IMR-90 (cell line): Measurements from ENCODE around the gene UBL4A. TPM values are rescaled to one million over a fixed set of nuclear protein-coding genes. Genes with fewer than 3 reads are reported as not detected.

Experiments used
- ATAC-seq: fragments of 200-7000 bp; cut with Tn5 transposase; 2 replicates; pipeline ENCODE4 v1.9.1; 2020; ENCODE audit warnings: low read depth, mild to moderate bottlenecking, moderate library complexity
- BruUV-seq: library from RNA; stranded (reverse); fragments of 400-500 nt; replicated peaks from 2 replicates; lab custom pipeline; 2021; lab: Mats Ljungman, UMichigan
- CTCF ChIA-PET: fragments of 300-600 bp; formaldehyde crosslinking; extraction: SDS; loops from one replicate; lab custom pipeline; 2021; ENCODE audit warnings: antibody characterized with exemption; lab: Yijun Ruan, JAX
- POLR2A ChIA-PET: fragments of 300-600 bp; sonication (Branson Sonifier 250); formaldehyde crosslinking; loops from one replicate; lab custom pipeline; 2022; ENCODE audit warnings: antibody characterized with exemption; ENCODE audit not compliant: unreplicated experiment; lab: Charles Lee
- DNase-seq: peaks from one replicate; pipeline ENCODE4 v3.0.0; 2013
- H2AFZ ChIP-seq: replicated peaks from 2 replicates; pipeline ENCODE3; 2013; ENCODE audit warnings: low read length, mild to moderate bottlenecking; ENCODE audit not compliant: poor library complexity
- H2AK5ac ChIP-seq: 2 replicates; pipeline ENCODE4 v1.6.1; 2013; ENCODE audit warnings: low read depth, low read length, inconsistent platforms
- H2AK9ac ChIP-seq: replicated peaks from 2 replicates; pipeline ENCODE3; 2013; ENCODE audit warnings: mild to moderate bottlenecking, low read depth, low read length, moderate library complexity; ENCODE audit not compliant: poor library complexity
- H2BK120ac ChIP-seq: 2 replicates; pipeline ENCODE4 v1.6.1; 2013; ENCODE audit warnings: low read depth, low read length, inconsistent platforms
- H2BK15ac ChIP-seq: 3 replicates; pipeline ENCODE4 v1.6.1; 2013; ENCODE audit warnings: low read depth, low read length, inconsistent platforms
- H2BK20ac ChIP-seq: 2 replicates; pipeline ENCODE4 v1.6.1; 2013; ENCODE audit warnings: low read depth, mild to moderate bottlenecking, inconsistent platforms, low read length, moderate library complexity
- H2BK5ac ChIP-seq: 2 replicates; pipeline ENCODE4 v1.6.1; 2013; ENCODE audit warnings: mild to moderate bottlenecking, low read depth, low read length, inconsistent platforms; ENCODE audit not compliant: poor library complexity, severe bottlenecking
- H3K14ac ChIP-seq: replicated peaks from 2 replicates; pipeline ENCODE4 v1.6.1; 2013; ENCODE audit warnings: low read depth, low read length, inconsistent platforms
- H3K18ac ChIP-seq: 2 replicates; pipeline ENCODE4 v1.6.1; 2013; ENCODE audit warnings: low read depth, low read length, control low read depth
- H3K23ac ChIP-seq: 2 replicates; pipeline ENCODE4 v1.6.1; 2013; ENCODE audit warnings: low read depth, low read length, inconsistent platforms
- H3K27ac ChIP-seq: 2 replicates; pipeline ENCODE4 v1.5.1; 2013; ENCODE audit warnings: mild to moderate bottlenecking, control low read depth, low read length; ENCODE audit not compliant: insufficient read depth
- H3K27me3 ChIP-seq: 2 replicates; pipeline ENCODE4 v1.6.1; 2013; ENCODE audit warnings: low read length; ENCODE audit not compliant: control insufficient read depth, insufficient read depth
- H3K36me3 ChIP-seq: 2 replicates; pipeline ENCODE4 v1.6.1; 2013; ENCODE audit warnings: low read length, mixed read lengths; ENCODE audit not compliant: control insufficient read depth, insufficient read depth
- H3K4ac ChIP-seq: 2 replicates; pipeline ENCODE4 v1.6.1; 2013; ENCODE audit warnings: low read depth, low read length, inconsistent platforms
- H3K4me1 ChIP-seq: 2 replicates; pipeline ENCODE4 v1.6.1; 2013; ENCODE audit warnings: low read length, mixed read lengths; ENCODE audit not compliant: control insufficient read depth, insufficient read depth
- H3K4me2 ChIP-seq: 2 replicates; pipeline ENCODE4 v1.6.1; 2013; ENCODE audit warnings: low read depth, mild to moderate bottlenecking, control low read depth, low read length, moderate library complexity
- H3K4me3 ChIP-seq: 2 replicates; pipeline ENCODE4 v1.5.1; 2013; ENCODE audit warnings: low read depth, mild to moderate bottlenecking, control low read depth, low read length, moderate library complexity; ENCODE audit not compliant: insufficient read depth
- H3K56ac ChIP-seq: 2 replicates; pipeline ENCODE4 v1.6.1; 2013; ENCODE audit warnings: low read length, inconsistent platforms; ENCODE audit not compliant: insufficient read depth; ENCODE audit errors: extremely low read depth
- H3K79me1 ChIP-seq, 2 experiments: 2 replicates each; pipeline ENCODE4 v1.6.1; 2013; ENCODE audit warnings: low read length in 2 of 2, inconsistent platforms in 1 of 2, low read depth in 1 of 2
- H3K9ac ChIP-seq: 2 replicates; pipeline ENCODE4 v1.6.1; 2013; ENCODE audit warnings: low read depth, low read length, control low read depth
- H3K9me1 ChIP-seq: 2 replicates; pipeline ENCODE4 v1.6.1; 2013; ENCODE audit warnings: low read length, inconsistent platforms; ENCODE audit not compliant: insufficient read depth
- H3K9me3 ChIP-seq: 2 replicates; pipeline ENCODE4 v1.6.1; 2013; ENCODE audit warnings: low read length; ENCODE audit not compliant: control insufficient read depth, insufficient read depth
- H4K20me1 ChIP-seq: 2 replicates; pipeline ENCODE4 v1.6.1; 2013; ENCODE audit warnings: low read length, inconsistent platforms; ENCODE audit not compliant: insufficient read depth
- H4K5ac ChIP-seq: 2 replicates; pipeline ENCODE4 v1.6.1; 2013; ENCODE audit warnings: mild to moderate bottlenecking, low read depth, low read length, control low read depth
- H4K8ac ChIP-seq, 2 experiments: 2 replicates each; pipeline ENCODE4 v1.6.1; 2013; ENCODE audit warnings: low read depth in 2 of 2, low read length in 2 of 2, control low read depth in 1 of 2, inconsistent platforms in 1 of 2
- H4K91ac ChIP-seq: 2 replicates; pipeline ENCODE4 v1.6.1; 2013; ENCODE audit warnings: low read depth, low read length, inconsistent platforms; ENCODE audit not compliant: insufficient read depth
- BHLHE40 ChIP-seq: fragments of 150-350 bp; IDR thresholded peaks from 2 replicates; pipeline ENCODE4 v1.6.1; 2016; ENCODE audit warnings: mild to moderate bottlenecking, low read depth, low read length
- MAFK ChIP-seq: IDR thresholded peaks from 2 replicates; pipeline ENCODE4 v1.6.1; 2012; ENCODE audit warnings: low read depth, low read length, improper control_type of control experiment
- MXI1 ChIP-seq: IDR thresholded peaks from 2 replicates; pipeline ENCODE4 v1.6.1; 2012; ENCODE audit warnings: low read depth, mild to moderate bottlenecking, low read length, moderate library complexity, borderline replicate concordance
- RCOR1 ChIP-seq: IDR thresholded peaks from 2 replicates; pipeline ENCODE4 v1.6.1; 2012; ENCODE audit warnings: mild to moderate bottlenecking, low read length, improper control_type of control experiment; ENCODE audit not compliant: insufficient replicate concordance
- WGBS, 2 experiments: methylation state at CpG; one replicate each; pipeline versions ENCODE4 v1.1.5 to v1.1.7; 2013; ENCODE audit warnings: missing lambda C conversion rate in 2 of 2; ENCODE audit not compliant: insufficient read length in 1 of 2; ENCODE audit errors: extremely low coverage in 2 of 2; 5-methylcytosine and 5-hydroxymethylcytosine counted together
- dilution Hi-C: fragments of 300-500 bp; cut with HindIII; formaldehyde crosslinking; loops from one replicate; pipeline ENCODE4 v1.14.3; 2018; ENCODE audit warnings: low sequenced_read_pairs; ENCODE audit not compliant: unreplicated experiment
- in situ Hi-C: fragments of 300-500 bp; cut with MboI; formaldehyde crosslinking; loops from 3 replicates; pipeline ENCODE4 v1.14.3; 2019; ENCODE audit warnings: low sequenced_read_pairs, inconsistent platforms, mixed read lengths
- intact Hi-C: fragments of 100-400 bp; cut with micrococcal nuclease; formaldehyde crosslinking; loops from 2 replicates; pipeline ENCODE4 v1.10.0; 2022
- polyA plus RNA-seq, 3 experiments: library from polyadenylated mRNA; depleted of rRNA; stranded (reverse); fragments of >200 nt; gene quantifications; 2 replicates each; pipeline ENCODE4 v1.2.3, GENCODE V29; 2012; ENCODE audit warnings: low replicate concordance in 1 of 3
- total RNA-seq: library from RNA; depleted of rRNA; stranded (reverse); fragments of >200 nt; gene quantifications from 2 replicates; pipeline ENCODE4 v1.2.3, GENCODE V29; 2012

Gene UBL4A
- total and polyA plus RNA-seq, 2 of the 4 experiments (the other 2 are of a cell fraction) = 24.6 to 28.3 TPM

GRCh38 chrX:154515090-154515965 lies 28.9 kb upstream of the UBL4A start:
- in situ Hi-C loops = no loop called here
- no peak overlapping the region for H2BK20ac ChIP-seq
- peak overlapping the region; percentile 85 for H2AFZ ChIP-seq
- no peak overlapping the region for H2BK15ac ChIP-seq
- H3K27ac ChIP-seq = peak overlapping the region; percentile 91
- H3K9ac ChIP-seq = peak overlapping the region; percentile 79
- WGBS, 2 experiments = 26% methylated on average over 5 of the region's 34 CpGs; no CpG with 5 or more reads in 1 of the 2 experiments
- BruUV-seq = no TSS peak
- peak overlapping the region; percentile 71 for H2BK5ac ChIP-seq
- DNase-seq (no peak), ATAC-seq (no peak)
- no peak overlapping the region; the same call in 1 of the 2 replicates for H3K18ac ChIP-seq
- dilution Hi-C loops = no loop called here
- H3K23ac ChIP-seq = peak overlapping the region; percentile 78
- H3K14ac ChIP-seq = peak overlapping the region; percentile 68
- no peaks in the 10 kb centered on the region for H3K27me3 ChIP-seq
- TF ChIP-seq MAFK (no peak), MXI1 (peak; percentile 6; the same call in 1 of the 2 replicates), RCOR1 (no peak), BHLHE40 (no peak)
- peaks cover 8% of the 10 kb centered on the region; the same call in 1 of the 2 replicates for H3K4me1 ChIP-seq
- no peak overlapping the region; the same call in 1 of the 2 replicates for H4K5ac ChIP-seq
- no peak overlapping the region for H2BK120ac ChIP-seq
- peak overlapping the region; percentile 58 for H3K4ac ChIP-seq
- intact Hi-C loops = no loop called here
- ChIA-PET POLR2A (no interaction called here), CTCF (no interaction called here)
- no peaks in the 10 kb centered on the region for H3K9me3 ChIP-seq
- H3K56ac ChIP-seq = peak overlapping the region; percentile 71; the same call in 1 of the 2 replicates
- H4K91ac ChIP-seq = peak overlapping the region; percentile 51
- H4K20me1 ChIP-seq = no peaks in the 10 kb centered on the region
- H3K9me1 ChIP-seq = peaks cover 3% of the 10 kb centered on the region
- no peaks in the 10 kb centered on the region; the same call in 1 of the 2 replicates for H3K36me3 ChIP-seq
- H4K8ac ChIP-seq = peak overlapping the region in 1 of 2 experiments; percentile 69; a peak in 2 of 4 replicates
- peak overlapping the region; percentile 31 for H2AK9ac ChIP-seq
- peaks cover 8 to 12% of the 10 kb centered on the region in 2 experiments; a peak in 2 of 4 replicates for H3K79me1 ChIP-seq
- peak overlapping the region; percentile 87 for H3K4me3 ChIP-seq
- peak overlapping the region; percentile 94 for H3K4me2 ChIP-seq
- peak overlapping the region; percentile 81 for H2AK5ac ChIP-seq
